Measurements from ENCODE around the gene SZRD1. TPM values are rescaled to one million over a fixed set of nuclear protein-coding genes. Genes with fewer than 3 reads are reported as not detected.
A peak's percentile ranks its signal among the peaks of the same experiment; 100 is the strongest.

SZRD1 gene
- total and polyA plus RNA-seq, 9 of the 15 experiments (the other 6 are each of a cell fraction or from before 2014, with no cell fraction given), result 3.9 to 149 (median 82.5) TPM

- TF ChIP-seq ZNF408 (CRISPR knock-in tag; IDR thresholded peaks at IDR 0.05; ENCODE audit: low read depth), result no peak
- TF ChIP-seq PCBP2 (IDR thresholded peaks at IDR 0.05; ENCODE audit: low read depth, low read length, poor library complexity, severe bottlenecking), result no peak
- TF ChIP-seq MLLT1 (IDR thresholded peaks at IDR 0.05), result no peak
- TF ChIP-seq ZNF655 (CRISPR knock-in tag; IDR thresholded peaks at IDR 0.05), result no peak
- no peak for TF ChIP-seq HDGF (IDR thresholded peaks at IDR 0.05)
- TF ChIP-seq HBP1 (CRISPR knock-in tag; IDR thresholded peaks at IDR 0.05), result no peak
- peak; percentile 90 for TF ChIP-seq CEBPG (CRISPR knock-in tag; IDR thresholded peaks at IDR 0.05)
- TF ChIP-seq CEBPG (tag; conservative IDR thresholded peaks at IDR 0.05 in 1 of 2, IDR thresholded peaks at IDR 0.05 in 1 of 2), result peak; percentile 74 to 93
- 0 out of 2 replicates have a peak, but pooled peaks have one; percentile 18 for TF ChIP-seq VEZF1 (CRISPR knock-in tag; IDR thresholded peaks at IDR 0.05)
- TF ChIP-seq ARHGAP35 (IDR thresholded peaks at IDR 0.05; ENCODE audit: partially characterized antibody), result no peak
- no peak; the same call in 1 of the 2 replicates for TF ChIP-seq BACH1 (tag; IDR thresholded peaks at IDR 0.05)
- no peak for TF ChIP-seq E4F1 (CRISPR knock-in tag; IDR thresholded peaks at IDR 0.05; ENCODE audit: borderline replicate concordance)
- TF ChIP-seq ARID3B (CRISPR knock-in tag; IDR thresholded peaks at IDR 0.05; ENCODE audit: borderline replicate concordance), result no peak
- TF ChIP-seq EP300 (IDR thresholded peaks at IDR 0.05; ENCODE audit: low read length), result peak; percentile 83
- TF ChIP-seq ZC3H11A (IDR thresholded peaks at IDR 0.05; ENCODE audit: low read depth, low read length), result no peak
- TF ChIP-seq HOMEZ (CRISPR knock-in tag; IDR thresholded peaks at IDR 0.05), result no peak
These were observed 17.1 kb upstream of the SZRD1 start (continued) for GRCh38 chr1:16349847-16350406.
